Neural progenitor cell (in vitro differentiated cells): ENCODE measurements around the gene LILRA1. TPM values are rescaled to one million over a fixed set of nuclear protein-coding genes. Genes with fewer than 3 reads are reported as not detected.

ENCODE experiments used
- DNase-seq: peaks from one replicate; pipeline ENCODE4 v3.0.0-alpha.2; 2016; ENCODE audit warnings: low spot score
- H2AFZ ChIP-seq: fragments of 200-600 bp; sonication (generic); replicated peaks from 2 replicates; pipeline ENCODE4 v1.6.1; 2016; ENCODE audit warnings: antibody characterized with exemption
- H3F3A ChIP-seq: fragments of 200-600 bp; sonication (generic); 2 replicates; pipeline ENCODE4 v1.6.1; 2016; ENCODE audit warnings: antibody characterized with exemption, low read depth
- H3K27ac ChIP-seq: fragments of 200-600 bp; sonication (generic); 2 replicates; pipeline ENCODE4 v1.5.1; 2016; ENCODE audit warnings: mild to moderate bottlenecking
- H3K27me3 ChIP-seq: fragments of 200-600 bp; sonication (generic); 2 replicates; pipeline ENCODE4 v1.6.1; 2016; ENCODE audit warnings: mild to moderate bottlenecking, moderate library complexity
- H3K36me3 ChIP-seq: fragments of 200-600 bp; sonication (generic); 2 replicates; pipeline ENCODE4 v1.5.1; 2016
- H3K4me1 ChIP-seq: fragments of 200-600 bp; sonication (generic); 2 replicates; pipeline ENCODE4 v1.6.1; 2016; ENCODE audit warnings: mixed run types
- H3K4me2 ChIP-seq: fragments of 200-600 bp; sonication (generic); 2 replicates; pipeline ENCODE4 v1.6.1; 2016
- H3K4me3 ChIP-seq: fragments of 200-600 bp; sonication (generic); 2 replicates; pipeline ENCODE4 v1.5.1; 2016
- H3K79me2 ChIP-seq: fragments of 200-600 bp; sonication (generic); 2 replicates; pipeline ENCODE4 v1.6.1; 2016; ENCODE audit warnings: low read depth
- H3K9ac ChIP-seq: fragments of 200-600 bp; sonication (generic); 2 replicates; pipeline ENCODE4 v1.6.1; 2016
- H3K9me3 ChIP-seq: fragments of 200-600 bp; sonication (generic); 2 replicates; pipeline ENCODE4 v1.5.1; 2016; ENCODE audit warnings: low read depth
- H4K20me1 ChIP-seq: fragments of 200-600 bp; sonication (generic); 2 replicates; pipeline ENCODE4 v1.6.1; 2016; ENCODE audit warnings: low read depth
- H3K27ac Mint-ChIP-seq: 3 replicates; pipeline ENCODE4 v1.8.0; 2021; ENCODE audit warnings: mixed read lengths
- H3K27me3 Mint-ChIP-seq: 2 replicates; pipeline ENCODE4 v1.8.0; 2022; ENCODE audit warnings: low read depth, mild to moderate bottlenecking, inconsistent platforms, moderate library complexity, mixed read lengths; ENCODE audit not compliant: insufficient read depth
- H3K36me3 Mint-ChIP-seq: 3 replicates; pipeline ENCODE4 v1.8.0; 2021; ENCODE audit warnings: mixed read lengths
- H3K4me1 Mint-ChIP-seq: 3 replicates; pipeline ENCODE4 v1.8.0; 2021; ENCODE audit warnings: mixed read lengths
- H3K4me3 Mint-ChIP-seq: 3 replicates; pipeline ENCODE4 v1.8.0; 2021; ENCODE audit warnings: mild to moderate bottlenecking, moderate library complexity, mixed read lengths
- H3K9me3 Mint-ChIP-seq: 3 replicates; pipeline ENCODE4 v1.8.0; 2020; ENCODE audit warnings: mixed read lengths
- CTCF ChIP-seq: fragments of 200-600 bp; sonication (generic); IDR thresholded peaks from 2 replicates; pipeline ENCODE4 v1.5.1; 2017; ENCODE audit warnings: antibody characterized with exemption, mild to moderate bottlenecking
- EZH2 ChIP-seq: fragments of 200-600 bp; sonication (generic); IDR thresholded peaks from 2 replicates; pipeline ENCODE4 v1.6.1; 2017; ENCODE audit warnings: antibody characterized with exemption, mild to moderate bottlenecking, moderate library complexity
- EZH2phosphoT487 ChIP-seq: fragments of 200-600 bp; sonication (generic); IDR thresholded peaks from 2 replicates; pipeline ENCODE4 v1.6.1; 2017; ENCODE audit warnings: antibody characterized with exemption
- microRNA-seq: library from miRNA; unstranded; fragments of <30 nt; microRNA quantifications from one replicate; pipeline ENCODE4, GENCODE V29; 2016
- small RNA-seq: library from RNA; depleted of rRNA; stranded (forward); fragments of <200 nt; gene quantifications from one replicate; pipeline ENCODE3, GENCODE V24; 2015
- total RNA-seq: library from RNA; depleted of rRNA; stranded (reverse); fragments of >200 nt; gene quantifications from 2 replicates; pipeline ENCODE4 v1.2.3, GENCODE V29; 2015; ENCODE audit warnings: low replicate concordance

Gene LILRA1
- total RNA-seq, 1 donor from 2014 or later = not detected

GRCh38 chr19:54646331-54646841, 53.0 kb downstream of the LILRA1 start:
- no peaks in the 10 kb centered on the region for H3F3A ChIP-seq
- no peaks in the 10 kb centered on the region for H3K27me3 Mint-ChIP-seq
- H3K9me3 ChIP-seq = peaks cover 8% of the 10 kb centered on the region
- TF ChIP-seq CTCF (no peak), EZH2 (no peak), EZH2phosphoT487 (no peak)
- no peaks in the 10 kb centered on the region for H3K27me3 ChIP-seq
- H3K4me1 Mint-ChIP-seq = no peaks in the 10 kb centered on the region
- H2AFZ ChIP-seq = no peak overlapping the region
- H4K20me1 ChIP-seq = no peaks in the 10 kb centered on the region
- no peak overlapping the region for H3K4me2 ChIP-seq
- H3K36me3 Mint-ChIP-seq = no peaks in the 10 kb centered on the region
- peaks cover 17% of the 10 kb centered on the region for H3K9me3 Mint-ChIP-seq
- H3K27ac Mint-ChIP-seq = no peak overlapping the region
- no peaks in the 10 kb centered on the region for H3K79me2 ChIP-seq
- no peak overlapping the region for H3K27ac ChIP-seq
- H3K4me1 ChIP-seq = no peaks in the 10 kb centered on the region
- no peaks in the 10 kb centered on the region for H3K36me3 ChIP-seq
- no peak overlapping the region for H3K9ac ChIP-seq
- no peak overlapping the region for H3K4me3 ChIP-seq
- DNase-seq = no peak
- H3K4me3 Mint-ChIP-seq = no peak overlapping the region

DNA sequence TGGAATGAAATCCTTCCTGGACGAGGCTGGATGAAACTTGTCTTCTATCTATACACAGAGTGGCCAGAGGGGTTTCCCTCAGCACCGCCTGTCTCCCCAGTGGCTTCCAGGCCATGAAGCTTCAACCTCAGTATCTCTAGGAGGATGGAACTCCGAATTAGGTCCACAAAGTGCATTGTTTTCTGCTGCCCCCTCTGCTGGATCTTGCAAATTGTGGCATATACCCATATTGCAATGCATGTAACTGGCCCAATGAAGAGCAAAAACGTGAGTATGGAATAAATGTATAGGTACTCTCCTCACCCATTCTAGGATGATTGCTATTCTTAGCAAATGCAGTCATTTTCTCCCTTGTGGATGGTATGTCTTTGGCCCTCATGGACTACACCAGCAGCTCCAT, 54.7 kb downstream of the LILRA1 start:
- Mint-ChIP-seq H3K27me3 (no peaks in the 10 kb centered on the region), H3K36me3 (no peaks in the 10 kb centered on the region)
- H3K27ac ChIP-seq = no peak overlapping the region

DNA sequence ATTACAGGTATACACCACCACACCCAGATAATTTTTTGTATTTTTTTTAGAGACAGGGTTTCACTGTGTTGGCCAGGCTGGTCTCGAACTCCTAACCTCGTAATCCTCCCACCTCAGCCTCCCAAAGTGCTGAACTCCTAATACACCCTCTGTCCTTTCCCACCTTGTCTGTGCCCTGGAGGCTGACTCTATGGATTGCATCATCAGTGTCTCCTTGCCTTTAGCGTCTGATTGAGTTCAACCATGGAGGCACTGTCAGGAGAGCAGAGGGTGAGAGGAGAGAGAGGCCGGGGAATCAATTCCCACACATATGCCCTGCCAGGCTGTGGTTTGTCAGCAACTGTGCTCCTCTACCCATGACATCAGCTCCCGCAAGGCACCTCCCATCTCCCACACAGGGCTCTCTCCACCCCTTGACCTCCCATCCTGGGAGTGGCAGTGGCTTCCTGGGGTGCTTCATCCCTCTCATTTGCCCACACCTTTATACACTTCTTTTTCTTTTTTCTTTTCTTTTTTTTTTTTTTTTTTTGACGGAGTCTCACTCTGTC, 56.8 kb downstream of the LILRA1 start:
- TF ChIP-seq EZH2phosphoT487 (no peak), CTCF (no peak), EZH2 (no peak)
- no peaks in the 10 kb centered on the region for H3K27me3 ChIP-seq
- H4K20me1 ChIP-seq = no peaks in the 10 kb centered on the region
- H3K79me2 ChIP-seq = no peaks in the 10 kb centered on the region
- H3K9me3 Mint-ChIP-seq = peaks cover 22% of the 10 kb centered on the region
- H3K36me3 Mint-ChIP-seq = no peaks in the 10 kb centered on the region
- no peaks in the 10 kb centered on the region for H3F3A ChIP-seq
- H3K9me3 ChIP-seq = peaks cover 3% of the 10 kb centered on the region
- DNase-seq = no peak
- H3K4me3 Mint-ChIP-seq = no peak overlapping the region
- no peak overlapping the region for H3K27ac ChIP-seq
- H2AFZ ChIP-seq = no peak overlapping the region
- H3K27ac Mint-ChIP-seq = no peak overlapping the region
- no peak overlapping the region for H3K4me3 ChIP-seq
- H3K4me1 Mint-ChIP-seq = no peaks in the 10 kb centered on the region
- H3K4me1 ChIP-seq = no peaks in the 10 kb centered on the region
- H3K27me3 Mint-ChIP-seq = no peaks in the 10 kb centered on the region
- no peak overlapping the region for H3K4me2 ChIP-seq
- no peaks in the 10 kb centered on the region for H3K36me3 ChIP-seq
- H3K9ac ChIP-seq = no peak overlapping the region

More for the DNA sequence above, 54.7 kb downstream of the LILRA1 start:
- Mint-ChIP-seq H3K4me1 (no peaks in the 10 kb centered on the region), H3K4me3 (no peak overlapping the region), H3K9me3 (peaks cover 21% of the 10 kb centered on the region), H3K27ac (no peak overlapping the region)
- Histone ChIP-seq H3K4me3 (no peak overlapping the region), H3K9me3 (peaks cover 3% of the 10 kb centered on the region), H3K36me3 (no peaks in the 10 kb centered on the region), H3K79me2 (no peaks in the 10 kb centered on the region), H3K4me2 (no peak overlapping the region), H3F3A (no peaks in the 10 kb centered on the region), H4K20me1 (no peaks in the 10 kb centered on the region), H2AFZ (no peak overlapping the region), H3K27me3 (no peaks in the 10 kb centered on the region), H3K4me1 (no peaks in the 10 kb centered on the region), H3K9ac (no peak overlapping the region)
- TF ChIP-seq EZH2 (no peak), CTCF (no peak), EZH2phosphoT487 (no peak)
- DNase-seq = no peak

Small RNA genes lying within 50 kb of the gene (microRNA-seq; reads per million reads assigned to microRNA genes)
- not detected for gene MIR8061

Small RNA genes lying within 50 kb of the gene (small RNA-seq; reads per million reads assigned to genes)
- gene AC245036.2 = not detected
- not detected for gene AC245036.3
- gene MIR8061 = not detected

Other genes with a start within 250 kb of the LILRA1 start
- gene LAIR1, start 228.7 kb upstream of the LILRA1 start, total RNA-seq = not detected in 2 replicates
- 34.2 and 128 TPM in 2 replicates for gene TTYH1, start 178.2 kb upstream of the LILRA1 start, total RNA-seq
- 36.6 and 90.1 TPM in 2 replicates for gene LENG8, start 144.4 kb upstream of the LILRA1 start, total RNA-seq
- gene LENG9, start 129.9 kb upstream of the LILRA1 start, total RNA-seq = 0.79 and 4.0 TPM in 2 replicates
- 1.1 TPM in 1 of 2 replicates, not detected in the other for gene CDC42EP5, start 120.3 kb upstream of the LILRA1 start, total RNA-seq
- gene LAIR2, start 90.8 kb upstream of the LILRA1 start, total RNA-seq = not detected in 2 replicates
- gene LILRA2, start 19.8 kb upstream of the LILRA1 start, total RNA-seq = not detected in 2 replicates
- gene LILRB1, start 36.9 kb downstream of the LILRA1 start, total RNA-seq = not detected in 2 replicates
- gene LILRB4, start 69.4 kb downstream of the LILRA1 start, total RNA-seq = not detected in 2 replicates
- not detected in 2 replicates for gene KIR3DL3, start 130.8 kb downstream of the LILRA1 start, total RNA-seq
- gene KIR2DL3, start 144.9 kb downstream of the LILRA1 start, total RNA-seq = not detected in 2 replicates
- gene KIR2DL1, start 176.2 kb downstream of the LILRA1 start, total RNA-seq = not detected in 2 replicates
- gene KIR2DL4, start 210.0 kb downstream of the LILRA1 start, total RNA-seq = not detected in 2 replicates
- gene KIR3DL1, start 222.8 kb downstream of the LILRA1 start, total RNA-seq = not detected in 2 replicates
- not detected in 2 replicates for gene KIR2DS4, start 239.0 kb downstream of the LILRA1 start, total RNA-seq